Measurements from ENCODE around the gene INF2. TPM values are rescaled to one million over a fixed set of nuclear protein-coding genes. Genes with fewer than 3 reads are reported as not detected.

Gene INF2
- total RNA-seq, 1 experiment from 2014 or later = 113 TPM

DNA sequence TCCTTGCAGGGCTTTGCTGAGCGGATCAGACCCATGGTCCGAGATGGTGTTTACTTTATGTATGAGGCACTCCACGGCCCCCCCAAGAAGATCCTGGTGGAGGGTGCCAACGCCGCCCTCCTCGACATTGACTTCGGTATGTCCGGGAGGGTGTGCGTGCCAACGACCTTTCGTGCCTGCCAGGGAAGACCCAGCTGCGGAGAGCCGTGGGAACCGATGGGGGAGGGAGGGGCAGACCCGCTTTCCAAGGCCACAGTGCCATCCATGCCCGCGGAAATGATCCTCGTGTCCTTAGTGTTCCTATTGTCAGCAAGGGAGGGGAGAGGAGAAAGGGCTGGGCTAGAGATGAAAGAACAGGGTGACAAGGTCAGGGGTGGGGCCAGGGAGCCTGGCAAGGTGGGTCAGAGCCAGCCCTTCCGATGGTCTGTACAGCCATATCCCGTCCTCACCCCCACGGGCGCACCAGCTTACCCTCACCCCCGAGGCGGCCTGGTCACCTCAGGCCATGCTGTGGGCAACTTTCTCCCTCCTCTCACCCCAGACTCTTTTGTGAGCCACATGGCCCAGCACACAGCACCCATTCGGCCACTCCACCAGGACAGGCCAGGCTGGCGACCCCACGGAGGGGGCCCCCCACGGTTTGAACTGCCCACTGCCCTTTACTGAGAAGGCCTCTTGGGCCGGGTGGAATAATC lies 51.8 kb downstream of the INF2 start:
- Histone ChIP-seq H3K36me3 (ENCODE audit: low read depth) (no peaks in the 10 kb centered on the region), H3K9me3 (ENCODE audit: insufficient read depth, low read depth) (no peaks in the 10 kb centered on the region), H3K4me3 (no peak overlapping the region), H3K9me2 (ENCODE audit: insufficient read depth) (no peaks in the 10 kb centered on the region), H3K4me1 (replicated peaks; ENCODE audit: insufficient read depth) (no peaks in the 10 kb centered on the region), H2AFZ (no peak overlapping the region), H3K27me3 (ENCODE audit: insufficient read depth, low read depth) (peaks cover 3% of the 10 kb centered on the region; the same call in 1 of the 2 replicates), H3K79me2 (ENCODE audit: low read depth) (no peaks in the 10 kb centered on the region), H3F3A (ENCODE audit: insufficient read depth, low read depth) (no peaks in the 10 kb centered on the region), H3K4me2 (no peak overlapping the region), H4K20me1 (ENCODE audit: insufficient read depth) (no peaks in the 10 kb centered on the region), H3K27ac (no peak overlapping the region)
- ChIA-PET CTCF (no interaction called here), POLR2A (ENCODE audit: unreplicated experiment) (no interaction called here)
- TF ChIP-seq, protein P1, sequence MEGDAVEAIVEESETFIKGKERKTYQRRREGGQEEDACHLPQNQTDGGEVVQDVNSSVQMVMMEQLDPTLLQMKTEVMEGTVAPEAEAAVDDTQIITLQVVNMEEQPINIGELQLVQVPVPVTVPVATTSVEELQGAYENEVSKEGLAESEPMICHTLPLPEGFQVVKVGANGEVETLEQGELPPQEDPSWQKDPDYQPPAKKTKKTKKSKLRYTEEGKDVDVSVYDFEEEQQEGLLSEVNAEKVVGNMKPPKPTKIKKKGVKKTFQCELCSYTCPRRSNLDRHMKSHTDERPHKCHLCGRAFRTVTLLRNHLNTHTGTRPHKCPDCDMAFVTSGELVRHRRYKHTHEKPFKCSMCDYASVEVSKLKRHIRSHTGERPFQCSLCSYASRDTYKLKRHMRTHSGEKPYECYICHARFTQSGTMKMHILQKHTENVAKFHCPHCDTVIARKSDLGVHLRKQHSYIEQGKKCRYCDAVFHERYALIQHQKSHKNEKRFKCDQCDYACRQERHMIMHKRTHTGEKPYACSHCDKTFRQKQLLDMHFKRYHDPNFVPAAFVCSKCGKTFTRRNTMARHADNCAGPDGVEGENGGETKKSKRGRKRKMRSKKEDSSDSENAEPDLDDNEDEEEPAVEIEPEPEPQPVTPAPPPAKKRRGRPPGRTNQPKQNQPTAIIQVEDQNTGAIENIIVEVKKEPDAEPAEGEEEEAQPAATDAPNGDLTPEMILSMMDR (conservative IDR thresholded peaks at IDR 0.05) = no peak
- no peak for TF ChIP-seq EZH2 (IDR thresholded peaks at IDR 0.05; ENCODE audit: low read depth)
- no peak for DNase-seq
- intact Hi-C loops (cut with micrococcal nuclease; ENCODE audit: unreplicated experiment) = no loop called here
- BruUV-seq (replicated peaks) = no TSS peak

DNA sequence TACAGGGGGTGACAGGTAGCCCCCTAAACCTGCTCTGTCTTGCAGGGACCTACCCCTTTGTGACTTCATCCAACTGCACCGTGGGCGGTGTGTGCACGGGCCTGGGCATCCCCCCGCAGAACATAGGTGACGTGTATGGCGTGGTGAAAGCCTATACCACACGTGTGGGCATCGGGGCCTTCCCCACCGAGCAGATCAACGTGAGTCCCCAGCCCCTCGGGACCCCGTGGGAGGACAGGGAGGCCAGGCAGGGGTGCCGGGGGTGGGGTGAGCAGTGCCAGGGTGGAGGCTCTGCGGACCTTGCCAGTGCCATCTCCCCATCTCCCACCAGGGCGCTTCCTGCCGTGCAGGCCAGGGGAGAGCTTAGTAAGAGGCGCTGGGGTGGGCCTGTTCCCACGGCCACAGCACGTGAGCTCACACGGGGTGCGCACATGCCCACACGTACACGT lies 52.4 kb downstream of the INF2 start:
- ChIA-PET CTCF (no interaction called here), POLR2A (ENCODE audit: unreplicated experiment) (no interaction called here)
- Histone ChIP-seq H4K20me1 (ENCODE audit: insufficient read depth) (no peaks in the 10 kb centered on the region), H3K4me1 (replicated peaks; ENCODE audit: insufficient read depth) (no peaks in the 10 kb centered on the region), H3K4me2 (no peak overlapping the region), H3F3A (ENCODE audit: insufficient read depth, low read depth) (no peaks in the 10 kb centered on the region), H3K27me3 (ENCODE audit: insufficient read depth, low read depth) (peaks cover 3% of the 10 kb centered on the region; the same call in 1 of the 2 replicates), H3K9me3 (ENCODE audit: insufficient read depth, low read depth) (no peaks in the 10 kb centered on the region), H3K36me3 (ENCODE audit: low read depth) (no peaks in the 10 kb centered on the region), H3K27ac (no peak overlapping the region), H3K9me2 (ENCODE audit: insufficient read depth) (no peaks in the 10 kb centered on the region), H3K4me3 (no peak overlapping the region), H3K79me2 (ENCODE audit: low read depth) (no peaks in the 10 kb centered on the region), H2AFZ (no peak overlapping the region)
- no peak for TF ChIP-seq EZH2 (IDR thresholded peaks at IDR 0.05; ENCODE audit: low read depth)
- TF ChIP-seq, protein P1 (conservative IDR thresholded peaks at IDR 0.05) = no peak
- no TSS peak for BruUV-seq (replicated peaks)
- no peak for DNase-seq
- intact Hi-C loops (cut with micrococcal nuclease; ENCODE audit: unreplicated experiment) = no loop called here

DNA sequence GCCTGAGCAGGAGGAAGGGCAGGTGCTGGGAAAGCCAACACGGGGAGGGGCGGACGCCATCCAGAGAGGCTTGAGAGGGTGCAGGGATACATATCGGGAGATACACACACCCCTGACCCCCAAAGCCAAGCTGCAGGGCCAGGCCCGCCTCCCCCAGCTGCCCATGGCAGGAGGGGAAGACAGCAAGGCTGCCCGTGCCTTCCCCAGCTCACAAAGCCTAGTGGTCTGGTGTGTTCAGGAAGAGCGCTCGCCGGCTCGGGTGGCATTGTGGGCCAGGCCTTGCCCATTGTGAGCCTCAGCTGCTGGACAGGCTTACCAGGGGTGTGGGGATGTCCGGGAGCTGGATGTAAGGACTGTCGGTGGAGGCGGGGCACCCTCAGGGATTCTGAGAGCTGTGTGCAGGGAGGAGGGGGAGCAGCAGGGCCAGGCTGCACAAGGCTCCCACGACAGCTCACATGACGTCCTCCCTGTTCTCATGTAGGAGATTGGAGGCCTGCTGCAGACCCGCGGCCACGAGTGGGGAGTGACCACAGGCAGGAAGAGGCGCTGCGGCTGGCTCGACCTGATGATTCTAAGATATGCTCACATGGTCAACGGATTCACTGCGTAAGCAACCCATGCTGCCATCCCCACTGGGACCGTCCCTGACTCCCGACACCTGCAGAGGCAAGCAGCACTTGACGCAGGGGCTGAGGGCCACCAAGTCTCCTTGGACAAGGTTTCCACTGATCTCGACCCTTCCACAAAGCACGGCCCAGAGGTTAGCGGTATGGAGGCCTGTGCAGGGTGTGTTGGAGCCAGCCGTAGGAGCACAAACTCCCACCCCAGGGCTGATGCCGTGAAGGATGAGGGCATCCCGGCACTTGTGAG lies 53.4 kb downstream of the INF2 start:
- peaks cover 3% of the 10 kb centered on the region; the same call in 1 of the 2 replicates for H3K27me3 ChIP-seq (ENCODE audit: insufficient read depth, low read depth)
- no peaks in the 10 kb centered on the region for H3K9me2 ChIP-seq (ENCODE audit: insufficient read depth)
- H3K4me3 ChIP-seq = no peak overlapping the region
- H3K27ac ChIP-seq = no peak overlapping the region
- intact Hi-C loops (cut with micrococcal nuclease; ENCODE audit: unreplicated experiment) = no loop called here
- ChIA-PET POLR2A (ENCODE audit: unreplicated experiment) (no interaction called here), CTCF (no interaction called here)
- H3K36me3 ChIP-seq (ENCODE audit: low read depth) = no peaks in the 10 kb centered on the region
- H3K4me1 ChIP-seq (replicated peaks; ENCODE audit: insufficient read depth) = no peaks in the 10 kb centered on the region
- BruUV-seq (replicated peaks) = no TSS peak
- no peak overlapping the region for H2AFZ ChIP-seq
- H3F3A ChIP-seq (ENCODE audit: insufficient read depth, low read depth) = no peaks in the 10 kb centered on the region
- DNase-seq = no peak
- no peaks in the 10 kb centered on the region for H4K20me1 ChIP-seq (ENCODE audit: insufficient read depth)
- H3K4me2 ChIP-seq = no peak overlapping the region
- no peaks in the 10 kb centered on the region for H3K9me3 ChIP-seq (ENCODE audit: insufficient read depth, low read depth)
- no peaks in the 10 kb centered on the region for H3K79me2 ChIP-seq (ENCODE audit: low read depth)
- no peak for TF ChIP-seq EZH2 (IDR thresholded peaks at IDR 0.05; ENCODE audit: low read depth)
- TF ChIP-seq, protein P1 (conservative IDR thresholded peaks at IDR 0.05) = no peak

All from PC-9 (cell line).